ENCODE results near the gene PLEKHG1. TPM values are rescaled to one million over a fixed set of nuclear protein-coding genes. Genes with fewer than 3 reads are reported as not detected.
A peak's percentile ranks its signal among the peaks of the same experiment; 100 is the strongest.

Gene PLEKHG1
- total RNA-seq (100 to 1,000 TPM; 104 to 130 TPM), polyA plus RNA-seq (ENCODE audit: insufficient read depth, low read depth, low replicate concordance) (16.1 TPM)
- long read RNA-seq, donor 1 = 0 reads
- long read RNA-seq, donor 2 = 0 reads

DNA sequence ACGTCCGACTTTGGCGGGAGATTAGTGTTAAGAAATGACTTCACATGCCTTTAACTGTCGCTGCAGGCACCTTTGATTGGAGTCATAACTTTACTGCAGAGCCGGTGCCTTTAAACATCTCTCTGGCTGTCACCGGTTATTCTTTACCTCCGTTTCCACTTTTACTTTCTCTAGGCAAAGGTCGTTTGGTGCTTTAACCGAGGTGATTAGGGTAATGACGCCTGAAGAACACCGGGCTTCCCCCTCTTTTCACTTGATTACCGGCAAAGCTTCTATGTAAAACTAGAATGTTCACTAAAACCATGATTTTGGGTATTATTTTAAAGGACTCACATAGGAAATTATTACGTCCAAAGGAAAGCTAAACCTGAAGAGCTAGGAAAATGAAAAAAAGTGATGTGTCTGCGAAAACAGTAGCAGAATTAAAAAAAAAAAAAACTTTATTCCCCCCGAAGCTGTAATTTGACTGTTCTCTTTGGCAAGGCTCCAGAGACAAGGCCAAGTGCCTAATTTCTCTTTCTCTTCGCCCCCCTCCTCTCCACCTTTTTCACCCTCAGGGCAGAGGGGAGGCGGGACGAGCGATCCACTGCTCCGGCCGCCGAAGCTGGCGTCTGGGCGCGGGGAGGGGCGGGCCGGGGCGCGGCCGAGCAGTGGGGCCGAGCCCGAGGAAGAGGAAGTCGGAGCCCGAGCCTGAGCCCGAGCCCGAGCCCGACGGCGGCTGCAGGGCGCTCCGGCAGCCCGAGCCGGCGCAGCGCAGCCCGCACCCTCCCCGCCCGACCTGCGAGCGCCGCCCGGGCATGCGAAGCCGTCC is at the start of gene PLEKHG1:
TSS of gene PLEKHG1 (plus strand) at position 687 of the 811 bp plus-strand sequence. CDS start 133,797 bp downstream, outside the sequence.
- H3K36me3 ChIP-seq (ENCODE audit: low read depth, missing control alignments) = no peaks in the 10 kb centered on the region
- peak within 1 kb of the TSS; percentile 69 to 81 for H3K4me3 ChIP-seq
- no peaks in the 10 kb centered on the region for H3K27me3 ChIP-seq
- H3K9me3 ChIP-seq = no peaks in the 10 kb centered on the region
- WGBS, 2 donors = 15 to 21% methylated on average over 29 to 40 of the region's 54 CpGs
- DNase-seq = peak; percentile 65
- intact Hi-C loops (cut with DNase I; ENCODE audit: low total_unique reads) = no loop called here
- peak within 1 kb of the TSS; percentile 81 to 82 for H3K27ac ChIP-seq
- TF ChIP-seq, protein P1, sequence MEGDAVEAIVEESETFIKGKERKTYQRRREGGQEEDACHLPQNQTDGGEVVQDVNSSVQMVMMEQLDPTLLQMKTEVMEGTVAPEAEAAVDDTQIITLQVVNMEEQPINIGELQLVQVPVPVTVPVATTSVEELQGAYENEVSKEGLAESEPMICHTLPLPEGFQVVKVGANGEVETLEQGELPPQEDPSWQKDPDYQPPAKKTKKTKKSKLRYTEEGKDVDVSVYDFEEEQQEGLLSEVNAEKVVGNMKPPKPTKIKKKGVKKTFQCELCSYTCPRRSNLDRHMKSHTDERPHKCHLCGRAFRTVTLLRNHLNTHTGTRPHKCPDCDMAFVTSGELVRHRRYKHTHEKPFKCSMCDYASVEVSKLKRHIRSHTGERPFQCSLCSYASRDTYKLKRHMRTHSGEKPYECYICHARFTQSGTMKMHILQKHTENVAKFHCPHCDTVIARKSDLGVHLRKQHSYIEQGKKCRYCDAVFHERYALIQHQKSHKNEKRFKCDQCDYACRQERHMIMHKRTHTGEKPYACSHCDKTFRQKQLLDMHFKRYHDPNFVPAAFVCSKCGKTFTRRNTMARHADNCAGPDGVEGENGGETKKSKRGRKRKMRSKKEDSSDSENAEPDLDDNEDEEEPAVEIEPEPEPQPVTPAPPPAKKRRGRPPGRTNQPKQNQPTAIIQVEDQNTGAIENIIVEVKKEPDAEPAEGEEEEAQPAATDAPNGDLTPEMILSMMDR (IDR thresholded peaks at IDR 0.05) = no peak
- TF ChIP-seq POLR2A (IDR thresholded peaks at IDR 0.05) = no peak
- no peaks in the 10 kb centered on the region for H3K4me1 ChIP-seq

DNA sequence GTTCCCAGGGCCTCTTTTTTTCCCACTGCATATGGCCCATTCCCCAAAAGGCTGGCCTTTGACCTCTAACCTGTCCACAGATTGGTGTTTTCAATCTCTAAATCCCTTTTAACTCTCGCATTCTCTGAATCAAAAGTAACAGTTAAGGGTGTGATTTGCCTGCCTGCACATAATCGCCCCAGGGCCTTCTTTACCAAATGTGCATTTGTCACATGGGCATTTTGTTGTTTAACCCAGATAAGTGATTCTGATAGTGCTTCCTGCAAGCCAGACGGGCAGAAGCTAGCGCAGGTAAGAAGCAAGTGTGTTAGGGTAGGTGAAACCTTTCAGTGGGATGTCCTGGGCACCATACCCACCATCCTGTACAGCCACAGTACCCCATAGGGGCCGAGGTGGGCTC is 49.4 kb upstream of the PLEKHG1 start:
- no peaks in the 10 kb centered on the region for H3K9me3 ChIP-seq
- H3K4me3 ChIP-seq = no peak overlapping the region
- no peak overlapping the region for H3K27ac ChIP-seq
- WGBS, 2 donors = 96 to 97% methylated on average over 5 of the region's 5 CpGs
- DNase-seq = no peak
- intact Hi-C loops (cut with DNase I; ENCODE audit: low total_unique reads) = no loop called here
- H3K36me3 ChIP-seq (ENCODE audit: low read depth, missing control alignments) = no peaks in the 10 kb centered on the region
- peaks cover 11% of the 10 kb centered on the region for H3K4me1 ChIP-seq
- TF ChIP-seq, protein P1 (IDR thresholded peaks at IDR 0.05) = no peak
- no peak for TF ChIP-seq POLR2A (IDR thresholded peaks at IDR 0.05)
- H3K27me3 ChIP-seq = no peaks in the 10 kb centered on the region

DNA sequence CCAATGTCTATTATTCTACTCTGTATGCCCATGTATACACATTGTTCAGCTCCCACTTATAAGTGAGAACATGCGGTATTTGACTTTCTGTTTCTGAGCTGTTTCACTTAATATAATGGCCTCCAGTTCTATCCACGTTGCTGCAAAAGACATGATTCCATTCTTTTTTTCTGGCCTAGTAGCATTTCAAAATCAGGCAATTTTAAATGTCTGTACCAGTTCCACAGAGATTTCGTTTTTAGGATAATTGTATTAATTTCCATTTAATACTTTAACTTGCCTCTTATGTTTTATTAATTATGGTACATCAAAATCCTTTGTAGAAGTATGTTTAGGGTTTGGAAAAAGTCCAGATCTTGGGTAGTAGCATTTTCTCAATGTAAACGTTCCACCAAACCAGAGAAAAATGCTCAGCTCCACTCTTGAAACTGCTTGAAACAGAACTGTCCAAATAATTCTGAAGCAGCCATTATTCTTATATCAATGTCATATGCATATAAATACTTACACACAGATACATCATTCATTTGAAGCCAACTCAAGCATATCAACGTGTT is 42.6 kb upstream of the PLEKHG1 start:
- DNase-seq = no peak

DNA sequence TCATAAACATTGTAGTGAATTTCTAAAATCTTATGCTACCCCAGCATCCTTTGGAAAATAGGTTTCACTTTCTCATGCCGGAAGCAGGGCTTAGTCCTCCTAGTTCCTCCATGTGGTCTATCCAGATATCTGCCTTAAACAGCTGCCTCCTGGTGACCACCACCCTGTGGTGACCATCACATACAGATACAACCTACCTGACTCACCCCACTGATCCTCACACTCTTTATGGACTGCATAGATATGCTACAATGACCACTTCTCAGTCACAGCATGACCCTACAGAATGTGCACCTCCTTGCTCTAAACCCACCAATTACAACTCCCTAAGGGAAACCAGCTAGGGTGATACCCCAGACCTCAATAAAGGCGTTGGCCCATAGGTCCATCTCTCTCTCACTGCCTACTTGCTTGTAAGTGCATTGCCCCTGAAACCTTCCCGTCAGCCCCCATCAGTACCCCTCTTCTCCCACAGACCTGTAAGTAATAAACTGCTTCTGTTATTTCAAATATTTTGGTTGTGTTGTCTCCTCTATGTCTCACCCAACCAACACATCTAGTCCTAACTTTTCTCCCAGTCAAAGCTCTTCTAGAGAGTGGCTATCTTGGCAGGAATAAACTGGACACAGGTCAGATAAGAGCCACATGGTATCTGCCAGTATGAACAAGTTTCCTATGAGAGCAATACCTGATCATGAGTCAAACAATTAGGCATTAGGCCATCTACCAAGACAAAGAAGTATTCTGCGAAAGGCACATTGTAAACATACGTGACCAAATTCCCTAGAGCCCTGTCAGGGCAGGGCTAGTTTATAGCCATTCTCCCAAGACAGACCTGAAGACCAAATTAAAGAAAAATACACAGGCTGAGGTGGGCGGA is 39.4 kb upstream of the PLEKHG1 start:
- Histone ChIP-seq H3K4me3 (no peak overlapping the region), H3K9me3 (no peaks in the 10 kb centered on the region), H3K4me1 (no peaks in the 10 kb centered on the region), H3K36me3 (ENCODE audit: low read depth, missing control alignments) (no peaks in the 10 kb centered on the region), H3K27ac (no peak overlapping the region), H3K27me3 (no peaks in the 10 kb centered on the region)
- TF ChIP-seq, protein P1 (IDR thresholded peaks at IDR 0.05) = no peak
- TF ChIP-seq POLR2A (IDR thresholded peaks at IDR 0.05) = no peak
- intact Hi-C loops (cut with DNase I; ENCODE audit: low total_unique reads) = no loop called here
- 87% methylated on average over 6 of the region's 6 CpGs for WGBS, 2 donors
- no peak for DNase-seq

More for the DNA sequence above, 42.6 kb upstream of the PLEKHG1 start:
- TF ChIP-seq POLR2A (IDR thresholded peaks at IDR 0.05) = no peak
- TF ChIP-seq, protein P1 (IDR thresholded peaks at IDR 0.05) = no peak
- WGBS, 2 donors = 81 to 85% methylated on average over 5 of the region's 5 CpGs
- intact Hi-C loops (cut with DNase I; ENCODE audit: low total_unique reads) = no loop called here
- Histone ChIP-seq H3K4me3 (no peak overlapping the region), H3K27ac (no peak overlapping the region), H3K27me3 (no peaks in the 10 kb centered on the region), H3K9me3 (no peaks in the 10 kb centered on the region), H3K36me3 (ENCODE audit: low read depth, missing control alignments) (no peaks in the 10 kb centered on the region), H3K4me1 (no peaks in the 10 kb centered on the region)

Measured in testis (tissue), 5 donors.